Stimulated activated CD8-positive, alpha-beta memory T cell treated with anti-CD3 and anti-CD28 coated beads, Interleukin-15, amount 100 ng/mL, for 4 hours (primary cell): Measurements from ENCODE around the gene GRID1.

Experiments used
- DNase-seq, 2 donors: peaks; one replicate each; pipeline ENCODE4 v3.0.0-alpha.2; 2020; ENCODE audit warnings: low read depth in 2 of 2

The GRID1 gene

GRCh38 chr10:86167121-86167761, 199.4 kb downstream of the GRID1 start:
- DNase-seq = no peak

- DNase-seq = no peak
These were observed 200.9 kb downstream of the GRID1 start for GRCh38 chr10:86165666-86166065.

- no peak for DNase-seq
These were observed 201.5 kb downstream of the GRID1 start for GRCh38 chr10:86164960-86165630.

GRCh38 chr10:86164174-86164774, 202.3 kb downstream of the GRID1 start:
- DNase-seq = no peak

- DNase-seq = no peak
These were observed 202.9 kb downstream of the GRID1 start for GRCh38 chr10:86163522-86164173.

GRCh38 chr10:86162696-86163400, 203.7 kb downstream of the GRID1 start:
- DNase-seq = no peak

GRCh38 chr10:86162036-86162435, 204.6 kb downstream of the GRID1 start:
- no peak for DNase-seq

GRCh38 chr10:86160890-86161585, 205.6 kb downstream of the GRID1 start:
- no peak for DNase-seq

- no peak for DNase-seq
These were observed 206.8 kb downstream of the GRID1 start for GRCh38 chr10:86159797-86160196.

- DNase-seq = no peak
These were observed 211.3 kb downstream of the GRID1 start for GRCh38 chr10:86155054-86155921.

GRCh38 chr10:86153751-86154150, 212.8 kb downstream of the GRID1 start:
- DNase-seq = no peak

- no peak for DNase-seq
These were observed 213.7 kb downstream of the GRID1 start for GRCh38 chr10:86152911-86153310.

GRCh38 chr10:86152354-86152753, 214.2 kb downstream of the GRID1 start:
- no peak for DNase-seq

- no peak for DNase-seq
These were observed 215.0 kb downstream of the GRID1 start for GRCh38 chr10:86151613-86152012.

GRCh38 chr10:86149257-86149656, 217.3 kb downstream of the GRID1 start:
- DNase-seq = no peak

- no peak for DNase-seq
These were observed 218.5 kb downstream of the GRID1 start for GRCh38 chr10:86148117-86148516.

GRCh38 chr10:86144301-86144700, 222.3 kb downstream of the GRID1 start:
- no peak for DNase-seq

- no peak for DNase-seq
These were observed 224.7 kb downstream of the GRID1 start for GRCh38 chr10:86141896-86142295.

GRCh38 chr10:86139066-86139657, 227.4 kb downstream of the GRID1 start:
- no peak for DNase-seq

GRCh38 chr10:86138551-86139065, 228.0 kb downstream of the GRID1 start:
- DNase-seq = no peak
